Tibial nerve (tissue), 4 donors: ENCODE data around the gene VPS35. TPM values are rescaled to one million over a fixed set of nuclear protein-coding genes. Genes with fewer than 3 reads are reported as not detected.

Source experiments
- DNase-seq, 2 donors: peaks; one replicate each; pipeline ENCODE4 v3.0.0-alpha.2; 2019; ENCODE audit warnings: low spot score in 2 of 2
- H3K27ac ChIP-seq, 4 donors: fragments of 200-600 bp; sonication (generic) in 3 of 4; one replicate each; pipeline ENCODE4 v1.5.1; 2017 to 2019; ENCODE audit warnings: mild to moderate bottlenecking in 1 of 4
- H3K27me3 ChIP-seq, 2 donors: fragments of 200-600 bp; sonication (generic) in 1 of 2; one replicate each; pipeline versions ENCODE4 v1.5.1 to v1.6.0; 2017 to 2019
- H3K36me3 ChIP-seq, 3 donors: fragments of 200-600 bp; sonication (generic); one replicate each; pipeline ENCODE4 v1.5.1; 2018 to 2019
- H3K4me1 ChIP-seq, 4 donors: fragments of 200-600 bp; sonication (generic) in 3 of 4; one replicate each; pipeline ENCODE4 v1.5.1; 2017 to 2019
- H3K4me3 ChIP-seq, 4 donors: fragments of 200-600 bp; sonication (generic) in 3 of 4; one replicate each; pipeline ENCODE4 v1.5.1; 2017 to 2019; ENCODE audit warnings: mild to moderate bottlenecking in 1 of 4, moderate library complexity in 1 of 4
- H3K9me3 ChIP-seq, 4 donors: fragments of 200-600 bp; sonication (generic) in 3 of 4; one replicate each; pipeline ENCODE4 v1.5.1; 2017 to 2019
- EP300 ChIP-seq, 2 donors: sonication (generic); formaldehyde crosslinking; IDR thresholded peaks; one replicate each; pipeline ENCODE4 v1.6.1; 2017; ENCODE audit warnings: antibody characterized with exemption in 2 of 2, mild to moderate bottlenecking in 1 of 2
- POLR2A ChIP-seq, 2 donors: fragments of 450-650 bp; IDR thresholded peaks; one replicate each; pipeline ENCODE4 v1.6.1; 2017; ENCODE audit warnings: antibody characterized with exemption in 2 of 2, mild to moderate bottlenecking in 2 of 2, moderate library complexity in 2 of 2
- WGBS, 2 donors: methylation state at CpG; one replicate each; pipeline ENCODE4 v1.1.5; 2018; 5-methylcytosine and 5-hydroxymethylcytosine counted together
- total RNA-seq, 4 donors: library from RNA; depleted of rRNA; stranded (reverse); fragments of >200 nt; gene quantifications; one replicate each; pipeline ENCODE4 v1.1.0, GENCODE V29; 2016
- TF ChIP-seq, protein P1 (sequence below), 5 experiments: fragments of 200-600 bp in 3 of 5; fragments of 450-650 bp in 2 of 5; sonication (generic) in 3 of 5; IDR thresholded peaks; one replicate each; pipeline ENCODE4 v1.5.1; 2016 to 2019; ENCODE audit warnings: antibody characterized with exemption in 5 of 5, mild to moderate bottlenecking in 3 of 5, moderate library complexity in 2 of 5

VPS35 gene
- total RNA-seq, 4 donors from 2014 or later, result 26.1 to 54.4 (median 40.0) TPM

DNA sequence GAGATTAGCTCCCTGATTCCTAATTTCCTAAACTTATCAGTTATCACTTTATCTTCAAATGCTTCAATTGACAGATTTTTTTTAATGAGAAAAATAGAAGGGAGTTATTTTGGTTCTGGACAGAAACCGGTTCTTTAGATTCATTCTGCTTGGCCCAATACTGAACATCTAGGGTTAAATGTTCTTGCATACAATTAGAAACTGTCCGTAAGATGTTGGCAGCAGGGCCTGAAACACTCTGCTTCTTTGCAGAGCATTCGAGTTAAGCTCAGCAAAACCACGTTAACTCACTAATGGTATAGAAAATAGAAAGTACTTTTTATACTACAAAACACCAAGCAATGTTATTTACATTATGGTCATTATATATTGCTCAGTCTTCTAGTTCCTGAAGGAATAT lies 75.0 kb downstream of the VPS35 start:
- H3K4me1 ChIP-seq, result peaks cover 0 to 10% (median 0%) of the 10 kb centered on the region in 4 donors
- no peak overlapping the region for H3K27ac ChIP-seq
- no peak for DNase-seq
- no peak overlapping the region for H3K4me3 ChIP-seq
- 31 to 33% methylated on average over 4 of the region's 4 CpGs for WGBS, 2 donors
- H3K9me3 ChIP-seq, result no peaks in the 10 kb centered on the region
- no peaks in the 10 kb centered on the region for H3K27me3 ChIP-seq
- TF ChIP-seq EP300 (IDR thresholded peaks at IDR 0.05) (no peak), POLR2A (IDR thresholded peaks at IDR 0.05) (no peak)
- TF ChIP-seq, protein P1, sequence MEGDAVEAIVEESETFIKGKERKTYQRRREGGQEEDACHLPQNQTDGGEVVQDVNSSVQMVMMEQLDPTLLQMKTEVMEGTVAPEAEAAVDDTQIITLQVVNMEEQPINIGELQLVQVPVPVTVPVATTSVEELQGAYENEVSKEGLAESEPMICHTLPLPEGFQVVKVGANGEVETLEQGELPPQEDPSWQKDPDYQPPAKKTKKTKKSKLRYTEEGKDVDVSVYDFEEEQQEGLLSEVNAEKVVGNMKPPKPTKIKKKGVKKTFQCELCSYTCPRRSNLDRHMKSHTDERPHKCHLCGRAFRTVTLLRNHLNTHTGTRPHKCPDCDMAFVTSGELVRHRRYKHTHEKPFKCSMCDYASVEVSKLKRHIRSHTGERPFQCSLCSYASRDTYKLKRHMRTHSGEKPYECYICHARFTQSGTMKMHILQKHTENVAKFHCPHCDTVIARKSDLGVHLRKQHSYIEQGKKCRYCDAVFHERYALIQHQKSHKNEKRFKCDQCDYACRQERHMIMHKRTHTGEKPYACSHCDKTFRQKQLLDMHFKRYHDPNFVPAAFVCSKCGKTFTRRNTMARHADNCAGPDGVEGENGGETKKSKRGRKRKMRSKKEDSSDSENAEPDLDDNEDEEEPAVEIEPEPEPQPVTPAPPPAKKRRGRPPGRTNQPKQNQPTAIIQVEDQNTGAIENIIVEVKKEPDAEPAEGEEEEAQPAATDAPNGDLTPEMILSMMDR (IDR thresholded peaks at IDR 0.05), result no peak
- no peaks in the 10 kb centered on the region for H3K36me3 ChIP-seq

DNA sequence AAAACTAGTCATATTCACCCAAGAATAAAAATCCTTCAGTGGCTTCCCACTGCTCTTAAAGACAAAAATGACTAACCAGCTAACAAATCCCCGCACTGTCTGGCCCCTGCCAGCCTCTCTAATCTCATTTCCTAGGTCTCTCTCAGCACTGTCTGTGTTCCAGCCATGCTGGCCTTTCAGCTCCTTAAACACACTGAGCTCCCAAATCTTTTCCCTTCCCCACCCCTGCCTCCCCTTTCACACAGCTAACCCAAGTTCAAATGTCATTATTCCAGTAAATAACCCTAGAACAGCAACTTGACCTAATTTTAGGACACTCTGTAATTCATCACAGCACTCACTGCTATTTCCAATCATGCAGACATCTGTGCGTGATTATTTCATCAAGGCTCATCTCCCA lies 75.6 kb downstream of the VPS35 start:
- 51% methylated on average over 2 of the region's 2 CpGs for WGBS, 2 donors

GRCh38 chr16:46612121-46612520 lies 76.9 kb downstream of the VPS35 start:
- WGBS, 2 donors, result 66 to 70% methylated on average over 3 of the region's 3 CpGs

More for the DNA sequence above, 75.6 kb downstream of the VPS35 start:
- peaks cover 0 to 10% (median 0%) of the 10 kb centered on the region in 4 donors for H3K4me1 ChIP-seq
- no peaks in the 10 kb centered on the region for H3K36me3 ChIP-seq
- H3K9me3 ChIP-seq, result no peaks in the 10 kb centered on the region
- H3K27ac ChIP-seq, result no peak overlapping the region
- TF ChIP-seq EP300 (IDR thresholded peaks at IDR 0.05) (no peak), POLR2A (IDR thresholded peaks at IDR 0.05) (no peak)
- TF ChIP-seq, protein P1 (IDR thresholded peaks at IDR 0.05), result no peak
- no peak for DNase-seq
- H3K27me3 ChIP-seq, result no peaks in the 10 kb centered on the region
- no peak overlapping the region for H3K4me3 ChIP-seq

GRCh38 chr16:46607529-46607928 lies 81.4 kb downstream of the VPS35 start:
- no peaks in the 10 kb centered on the region for H3K9me3 ChIP-seq
- no peak overlapping the region for H3K27ac ChIP-seq
- TF ChIP-seq POLR2A (IDR thresholded peaks at IDR 0.05), result no peak
- TF ChIP-seq EP300 (IDR thresholded peaks at IDR 0.05), result no peak
- TF ChIP-seq, protein P1 (IDR thresholded peaks at IDR 0.05), result peak in 3 of 5 experiments; percentile 16 to 30 (median 28)
- H3K4me1 ChIP-seq, result no peaks in the 10 kb centered on the region
- 59 to 73% methylated on average over 1 of the region's 1 CpG for WGBS, 2 donors
- no peaks in the 10 kb centered on the region for H3K27me3 ChIP-seq
- no peak overlapping the region for H3K4me3 ChIP-seq
- H3K36me3 ChIP-seq, result peaks cover 0 to 2% (median 0%) of the 10 kb centered on the region in 3 donors
- DNase-seq, result no peak

More at GRCh38 chr16:46612121-46612520, 76.9 kb downstream of the VPS35 start:
- H3K27me3 ChIP-seq, result no peaks in the 10 kb centered on the region
- no peaks in the 10 kb centered on the region for H3K9me3 ChIP-seq
- no peak overlapping the region for H3K27ac ChIP-seq
- H3K4me1 ChIP-seq, result peaks cover 0 to 10% (median 0%) of the 10 kb centered on the region in 4 donors
- TF ChIP-seq, protein P1 (IDR thresholded peaks at IDR 0.05), result no peak
- TF ChIP-seq POLR2A (IDR thresholded peaks at IDR 0.05), result no peak
- no peak for DNase-seq
- no peaks in the 10 kb centered on the region for H3K36me3 ChIP-seq
- no peak overlapping the region for H3K4me3 ChIP-seq

DNA sequence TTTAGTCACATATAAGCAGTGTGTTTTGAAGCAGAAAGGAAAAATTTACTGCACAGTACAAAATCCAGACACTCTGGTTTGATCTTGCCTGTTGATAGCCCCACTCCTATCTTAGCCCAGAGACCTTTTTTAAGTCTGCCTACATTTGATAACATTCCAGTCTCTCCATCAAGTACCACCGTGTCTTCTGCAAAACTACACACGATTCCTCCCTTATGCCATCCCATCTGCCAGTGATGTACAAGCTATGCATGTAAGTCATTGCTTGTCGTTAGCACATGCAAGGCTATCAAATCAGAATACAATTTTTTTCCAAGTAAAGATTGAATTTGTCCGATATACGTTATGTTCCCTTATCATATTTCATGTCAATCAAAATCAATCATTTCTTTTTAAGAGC lies 82.7 kb downstream of the VPS35 start:
- Histone ChIP-seq H3K27me3 (no peaks in the 10 kb centered on the region), H3K4me1 (no peaks in the 10 kb centered on the region), H3K27ac (no peak overlapping the region), H3K9me3 (no peaks in the 10 kb centered on the region), H3K36me3 (peaks cover 0 to 3% (median 0%) of the 10 kb centered on the region in 3 donors), H3K4me3 (no peak overlapping the region)
- TF ChIP-seq, protein P1 (IDR thresholded peaks at IDR 0.05), result no peak
- TF ChIP-seq EP300 (IDR thresholded peaks at IDR 0.05) (no peak), POLR2A (IDR thresholded peaks at IDR 0.05) (no peak)
- whole genome bisulfite sequencing, 2 donors, result 92 to 95% methylated on average over 5 of the region's 5 CpGs
- DNase-seq, result no peak

Other genes starting within 250 kb of the VPS35 start
- 1 to 10 TPM in 2 of 4 donors, under 1 TPM in 2; under 0.01 to 3.5 (median 1.4) TPM for gene SHCBP1, start 67.8 kb downstream of the VPS35 start, total RNA-seq
- gene ORC6, start 481 bp upstream of the VPS35 start, total RNA-seq, result 1 to 10 TPM in 2 of 4 donors, under 1 TPM in 2; 0.42 to 3.6 (median 1.2) TPM
- 1 to 10 TPM in 1 of 4 donors, under 1 TPM in 3; 0.20 to 1.0 (median 0.26) TPM for gene MYLK3, start 59.2 kb upstream of the VPS35 start, total RNA-seq
- 1 to 10 TPM; 4.1 to 5.9 (median 5.3) TPM for gene C16orf87, start 142.0 kb upstream of the VPS35 start, total RNA-seq
- 100 to 1,000 TPM in 1 of 4 donors, 10 to 100 TPM in 3; 42.5 to 126 (median 61.3) TPM for gene GPT2, start 195.2 kb upstream of the VPS35 start, total RNA-seq